Peyer's patch (tissue), 4 donors: ENCODE data around the gene ZNF786.

Experiments used
- CTCF ChIP-seq, 6 experiments: fragments of 450-650 bp in 4 of 6; fragments of 200-600 bp in 2 of 6; sonication (generic) in 1 of 6; IDR thresholded peaks; one replicate each; pipeline ENCODE4 v1.5.1; 2017 to 2019; ENCODE audit warnings: antibody characterized with exemption in 6 of 6, mild to moderate bottlenecking in 3 of 6, moderate library complexity in 1 of 6
- POLR2A ChIP-seq, 2 donors: fragments of 450-650 bp; IDR thresholded peaks; one replicate each; pipeline ENCODE4 v1.5.1; 2017; ENCODE audit warnings: antibody characterized with exemption in 2 of 2, mild to moderate bottlenecking in 2 of 2, moderate library complexity in 2 of 2

GRCh38 chr7:149028346-149029109 lies 62.0 kb downstream of the ZNF786 start, which contains the start of gene PDIA4:
- TF ChIP-seq CTCF (IDR thresholded peaks at IDR 0.05) (peak in 4 of 6 experiments; percentile 2 to 37 (median 21)), POLR2A (IDR thresholded peaks at IDR 0.05) (peak; percentile 84 to 92)
